H1 (cell line): ENCODE data around the gene NTN4. TPM values are rescaled to one million over a fixed set of nuclear protein-coding genes. Genes with fewer than 3 reads are reported as not detected.

ENCODE experiments used
- CTCF ChIA-PET: fragments of 300-600 bp; sonication (Branson Sonifier 250); formaldehyde crosslinking; loops from one replicate; lab custom pipeline; 2021; ENCODE audit not compliant: partially characterized antibody; lab: Charles Lee
- POLR2A ChIA-PET: fragments of 300-600 bp; sonication (Branson Sonifier 250); formaldehyde crosslinking; loops from one replicate; lab custom pipeline; 2021; ENCODE audit warnings: inconsistent platforms; ENCODE audit not compliant: partially characterized antibody; lab: Charles Lee
- DNase-seq, 2 experiments: peaks; one replicate each; pipeline versions ENCODE4 v3.0.0 to v3.0.0-alpha.2; 2010 to 2022; ENCODE audit warnings: low spot score in 2 of 2, low read depth in 1 of 2, mixed read lengths in 1 of 2
- FAIRE-seq: peaks from 2 replicates; lab custom pipeline; 2011; peaks lifted over from hg19 to GRCh38; lab: Jason Lieb, UNC
- H2AFZ ChIP-seq: 2 replicates; pipeline ENCODE4 v1.8.1; 2012; ENCODE audit warnings: low read length, inconsistent platforms
- H2AK5ac ChIP-seq: 2 replicates; pipeline ENCODE4 v1.6.1; 2013; ENCODE audit warnings: low read depth, low read length
- H2BK120ac ChIP-seq: replicated peaks from 2 replicates; pipeline ENCODE3; 2013; ENCODE audit warnings: low read depth, low read length, inconsistent platforms
- H2BK12ac ChIP-seq: 2 replicates; pipeline ENCODE4 v1.6.1; 2013; ENCODE audit warnings: low read depth, low read length
- H2BK15ac ChIP-seq: 2 replicates; pipeline ENCODE4 v1.6.1; 2013; ENCODE audit warnings: low read length
- H2BK20ac ChIP-seq: 2 replicates; pipeline ENCODE4 v1.6.1; 2013; ENCODE audit warnings: low read length
- H2BK5ac ChIP-seq: 2 replicates; pipeline ENCODE4 v1.6.1; 2013; ENCODE audit warnings: low read depth, low read length
- H3K14ac ChIP-seq: 2 replicates; pipeline ENCODE4 v1.6.1; 2013; ENCODE audit warnings: inconsistent platforms; ENCODE audit not compliant: insufficient read length
- H3K18ac ChIP-seq: 2 replicates; pipeline ENCODE4 v1.6.1; 2013; ENCODE audit warnings: low read length; ENCODE audit errors: extremely low read depth
- H3K23ac ChIP-seq: 2 replicates; pipeline ENCODE4 v1.6.1; 2013; ENCODE audit warnings: inconsistent platforms; ENCODE audit not compliant: insufficient read length
- H3K23me2 ChIP-seq: 2 replicates; pipeline ENCODE4 v1.6.1; 2013; ENCODE audit warnings: low read depth, low read length
- H3K27ac ChIP-seq: 2 replicates; pipeline ENCODE4 v1.6.1; 2011; ENCODE audit warnings: low read depth, low read length, inconsistent platforms
- H3K27me3 ChIP-seq, 4 experiments: replicated peaks in 1 of 4; 1 replicate in 1 of 4; 2 replicates in 3 of 4; pipeline versions ENCODE4 v1.6.1 to v1.8.1; 2011 to 2013; ENCODE audit warnings: low read length in 3 of 4, mild to moderate bottlenecking in 3 of 4, inconsistent platforms in 2 of 4, mixed read lengths in 2 of 4, moderate library complexity in 1 of 4; ENCODE audit not compliant: control insufficient read depth in 3 of 4, insufficient read depth in 3 of 4; ENCODE audit errors: extremely low read depth in 1 of 4
- H3K36me3 ChIP-seq, 4 experiments: 2 replicates each; pipeline versions ENCODE4 v1.6.1 to v1.8.1; 2011 to 2013; ENCODE audit warnings: mild to moderate bottlenecking in 4 of 4, low read length in 3 of 4, moderate library complexity in 2 of 4, control low read depth in 1 of 4, inconsistent platforms in 1 of 4; ENCODE audit not compliant: insufficient read depth in 4 of 4, control insufficient read depth in 2 of 4
- H3K4ac ChIP-seq: replicated peaks from 2 replicates; pipeline ENCODE3; 2013; ENCODE audit warnings: low read length, low read depth, mixed read lengths, inconsistent platforms; ENCODE audit not compliant: insufficient read length
- H3K4me1 ChIP-seq, 4 experiments: replicated peaks in 1 of 4; 1 replicate in 1 of 4; 2 replicates in 3 of 4; pipeline versions ENCODE4 v1.6.1 to v1.8.1; 2011 to 2013; ENCODE audit warnings: low read length in 3 of 4, inconsistent platforms in 2 of 4, mixed read lengths in 1 of 4; ENCODE audit not compliant: insufficient read depth in 4 of 4, control insufficient read depth in 3 of 4
- H3K4me2 ChIP-seq, 2 experiments: 2 replicates each; pipeline versions ENCODE4 v1.6.1 to v1.8.1; 2011 to 2013; ENCODE audit warnings: low read depth in 2 of 2, low read length in 2 of 2, control low read depth in 1 of 2, inconsistent platforms in 1 of 2, mild to moderate bottlenecking in 1 of 2; ENCODE audit not compliant: insufficient read depth in 1 of 2
- H3K4me3 ChIP-seq, 4 experiments: fragments of 200-600, 300-600 bp in 1 of 4; sonication (generic), shearing (Covaris generic), sonication (Bioruptor Twin) in 1 of 4; 2 replicates each; pipeline versions ENCODE4 v1.5.1 to v1.8.1; 2011 to 2016; ENCODE audit warnings: low read length in 4 of 4, low read depth in 3 of 4, control low read depth in 2 of 4, inconsistent platforms in 2 of 4, mild to moderate bottlenecking in 2 of 4, mixed read lengths in 1 of 4, moderate library complexity in 1 of 4; ENCODE audit not compliant: insufficient read depth in 2 of 4; ENCODE audit errors: extremely low read depth in 1 of 4
- H3K56ac ChIP-seq: replicated peaks from 2 replicates; pipeline ENCODE3; 2013; ENCODE audit warnings: low read depth, mild to moderate bottlenecking, mixed read lengths, low read length, inconsistent platforms; ENCODE audit not compliant: insufficient read length
- H3K79me1 ChIP-seq: 2 replicates; pipeline ENCODE4 v1.6.1; 2013; ENCODE audit warnings: low read depth, low read length, control low read depth
- H3K79me2 ChIP-seq, 2 experiments: 2 replicates each; pipeline versions ENCODE4 v1.6.1 to v1.8.1; 2012 to 2013; ENCODE audit warnings: low read length in 2 of 2, mild to moderate bottlenecking in 2 of 2, inconsistent platforms in 1 of 2; ENCODE audit not compliant: insufficient read depth in 2 of 2, control insufficient read depth in 1 of 2
- H3K9ac ChIP-seq, 4 experiments: replicated peaks in 1 of 4; 1 replicate in 1 of 4; 2 replicates in 3 of 4; pipeline versions ENCODE4 v1.6.1 to v1.8.1; 2011 to 2013; ENCODE audit warnings: low read depth in 3 of 4, low read length in 3 of 4, control low read depth in 2 of 4, mild to moderate bottlenecking in 2 of 4, moderate library complexity in 2 of 4, inconsistent platforms in 1 of 4; ENCODE audit errors: extremely low read depth in 1 of 4
- H3K9me3 ChIP-seq, 2 experiments: 2 replicates each; pipeline versions ENCODE4 v1.6.1 to v1.8.1; 2012 to 2013; ENCODE audit warnings: mild to moderate bottlenecking in 2 of 2, moderate library complexity in 2 of 2, control low read depth in 1 of 2, inconsistent platforms in 1 of 2, low read depth in 1 of 2, low read length in 1 of 2, mixed read lengths in 1 of 2; ENCODE audit not compliant: insufficient read depth in 2 of 2
- H4K20me1 ChIP-seq, 2 experiments: replicated peaks in 1 of 2; 2 replicates each; pipeline versions ENCODE3 to v1.8.1; 2011 to 2013; ENCODE audit warnings: inconsistent platforms in 2 of 2, low read length in 2 of 2, mild to moderate bottlenecking in 1 of 2; ENCODE audit not compliant: insufficient read depth in 2 of 2, control insufficient read depth in 1 of 2
- H4K5ac ChIP-seq: 2 replicates; pipeline ENCODE4 v1.6.1; 2013; ENCODE audit warnings: low read length, low read depth, mixed read lengths, inconsistent platforms; ENCODE audit not compliant: insufficient read length
- H4K8ac ChIP-seq: 2 replicates; pipeline ENCODE4 v1.8.0; 2013; ENCODE audit warnings: mild to moderate bottlenecking, moderate library complexity, low read length, inconsistent platforms; ENCODE audit not compliant: insufficient read depth; ENCODE audit errors: extremely low read depth
- H4K91ac ChIP-seq: replicated peaks from 2 replicates; pipeline ENCODE3; 2013; ENCODE audit warnings: low read length, mixed read lengths, inconsistent platforms; ENCODE audit not compliant: insufficient read length
- BCL11A ChIP-seq, 2 experiments: IDR thresholded peaks; one replicate each; pipeline ENCODE4 v1.6.1; 2011; ENCODE audit warnings: low read depth in 2 of 2, low read length in 2 of 2, mild to moderate bottlenecking in 2 of 2
- CHD1 ChIP-seq: IDR thresholded peaks from 2 replicates; pipeline ENCODE4 v1.6.1; 2012; ENCODE audit warnings: low read depth, low read length, improper control_type of control experiment
- CHD2 ChIP-seq: IDR thresholded peaks from 2 replicates; pipeline ENCODE4 v1.6.1; 2012; ENCODE audit warnings: low read length, improper control_type of control experiment
- CREB1 ChIP-seq: IDR thresholded peaks from 2 replicates; pipeline ENCODE4 v1.6.1; 2012; ENCODE audit warnings: inconsistent platforms
- GABPA ChIP-seq: IDR thresholded peaks from 2 replicates; pipeline ENCODE4 v1.6.1; 2011; ENCODE audit warnings: mild to moderate bottlenecking, low read length, moderate library complexity, borderline replicate concordance; ENCODE audit not compliant: insufficient read depth
- KDM4A ChIP-seq: IDR thresholded peaks from one replicate; pipeline ENCODE4 v1.7.1; 2012; ENCODE audit warnings: low read depth, mild to moderate bottlenecking, moderate library complexity, low read length, inconsistent platforms; ENCODE audit not compliant: severe bottlenecking
- POLR2A ChIP-seq, 2 experiments: IDR thresholded peaks; 1 replicate in 1 of 2; 2 replicates in 1 of 2; pipeline ENCODE4 v1.6.1; 2011; ENCODE audit warnings: low read depth in 2 of 2, low read length in 2 of 2, mild to moderate bottlenecking in 2 of 2; ENCODE audit errors: control extremely low read depth in 1 of 2
- POU5F1 ChIP-seq: IDR thresholded peaks from 2 replicates; pipeline ENCODE4 v1.6.1; 2011; ENCODE audit warnings: low read depth, mild to moderate bottlenecking, low read length, moderate library complexity
- RBBP5 ChIP-seq: IDR thresholded peaks from 2 replicates; pipeline ENCODE4 v1.7.1; 2012; ENCODE audit warnings: low read depth, mild to moderate bottlenecking, inconsistent platforms, low read length, moderate library complexity, borderline replicate concordance
- RNF2 ChIP-seq: fragments of 200-900, 300-1000 bp; sonication (generic); IDR thresholded peaks from 2 replicates; pipeline ENCODE4 v1.7.1; 2016; ENCODE audit warnings: borderline replicate concordance, low read depth, mild to moderate bottlenecking, antibody characterized with exemption, low read length; ENCODE audit not compliant: poor library complexity, severe bottlenecking; ENCODE audit errors: missing control alignments
- SP1 ChIP-seq: IDR thresholded peaks from 2 replicates; pipeline ENCODE4 v1.6.1; 2011; ENCODE audit warnings: low read depth, low read length
- TCF12 ChIP-seq: IDR thresholded peaks from 2 replicates; pipeline ENCODE4 v1.6.1; 2011; ENCODE audit warnings: low read depth, mild to moderate bottlenecking, low read length
- YY1 ChIP-seq: IDR thresholded peaks from 2 replicates; pipeline ENCODE4 v1.6.1; 2011; ENCODE audit warnings: low read depth, mild to moderate bottlenecking, low read length
- ZNF274 ChIP-seq: IDR thresholded peaks from 2 replicates; pipeline ENCODE4 v1.7.0; 2012; ENCODE audit warnings: low read length, borderline replicate concordance; ENCODE audit errors: extremely low read depth
- WGBS, 2 experiments: shearing (Covaris generic) in 1 of 2; methylation state at CpG; one replicate each; pipeline versions ENCODE4 v1.1.6 to v1.1.7; 2013 to 2015; ENCODE audit warnings: low lambda C conversion rate in 2 of 2, mixed read lengths in 2 of 2, inconsistent platforms in 1 of 2, low coverage in 1 of 2, missing lambda C conversion rate in 1 of 2; ENCODE audit not compliant: insufficient replicate concordance in 2 of 2, insufficient coverage in 1 of 2, insufficient read length in 1 of 2; ENCODE audit errors: extremely low coverage in 1 of 2, missing lambda C conversion rate in 1 of 2; 5-methylcytosine and 5-hydroxymethylcytosine counted together
- polyA plus RNA-seq, 7 experiments: library from polyadenylated mRNA; depleted of rRNA in 3 of 7; stranded (reverse) in 5 of 7; unstranded in 2 of 7; fragments of >200 nt in 5 of 7; fragments of 200-250 nt in 2 of 7; gene quantifications; 1 replicate in 5 of 7; 2 replicates in 1 of 7; 4 replicates in 1 of 7; pipeline versions ENCODE4 v1.2.1 to v1.2.3, GENCODE V29; 2011 to 2013; ENCODE audit warnings: missing spikeins in 2 of 7, mixed read lengths in 2 of 7
- total RNA-seq: library from RNA; stranded (reverse); fragmentation: NEBNext Ultra II Directional; extraction: Animal tissue kit (Norgen Biotek cat#: 25700); gene quantifications from 2 replicates; pipeline ENCODE4 v1.2.1, GENCODE V29; 2021

Gene NTN4
- total and polyA plus RNA-seq, 2 of the 8 experiments (the other 6 are each of a cell fraction or from before 2014, with no cell fraction given): 0.74 to 1.3 TPM

DNA sequence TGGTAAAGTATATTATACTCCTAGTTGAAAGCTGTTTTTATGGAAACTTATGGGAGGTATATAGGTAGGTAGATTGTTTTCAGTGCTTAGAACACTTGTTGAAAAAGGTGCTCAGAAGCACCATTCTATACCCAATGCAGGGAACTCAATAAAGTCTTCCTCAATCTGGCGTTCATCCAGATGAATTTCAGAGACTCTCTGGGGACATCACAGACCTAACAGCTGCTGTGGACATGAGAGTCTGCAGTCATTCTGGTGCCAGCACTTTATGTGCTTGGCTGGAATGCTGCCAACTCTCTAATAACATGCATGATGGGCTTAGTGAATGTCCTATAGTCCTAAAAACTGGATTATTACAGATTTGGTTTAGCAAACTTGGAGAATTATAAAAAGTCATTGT is 115.9 kb downstream of the NTN4 start:
- no peaks in the 10 kb centered on the region for H3K23me2 ChIP-seq
- no peak overlapping the region for H3K23ac ChIP-seq
- no peak for DNase-seq
- no peak overlapping the region for H2AK5ac ChIP-seq
- no peaks in the 10 kb centered on the region for H3K9me3 ChIP-seq
- no peak overlapping the region for H2BK20ac ChIP-seq
- H4K20me1 ChIP-seq: no peaks in the 10 kb centered on the region
- H3K27ac ChIP-seq: no peak overlapping the region
- no peak overlapping the region for H2BK120ac ChIP-seq
- H4K5ac ChIP-seq: no peak overlapping the region
- H4K91ac ChIP-seq: no peak overlapping the region
- no peak overlapping the region for H3K4ac ChIP-seq
- no peak overlapping the region for H4K8ac ChIP-seq
- H3K4me1 ChIP-seq: no peaks in the 10 kb centered on the region
- H3K18ac ChIP-seq: no peak overlapping the region
- no peak overlapping the region for H2AFZ ChIP-seq
- H3K4me2 ChIP-seq: no peak overlapping the region
- no peaks in the 10 kb centered on the region for H3K27me3 ChIP-seq
- H2BK5ac ChIP-seq: no peak overlapping the region
- CTCF ChIA-PET: no interaction called here
- no peaks in the 10 kb centered on the region for H3K79me2 ChIP-seq
- whole genome bisulfite sequencing, 2 experiments: 96% methylated on average over 1 of the region's 1 CpG; no CpG with 5 or more reads in 1 of the 2 experiments
- H3K79me1 ChIP-seq: no peaks in the 10 kb centered on the region
- no peak overlapping the region for H2BK12ac ChIP-seq
- H3K14ac ChIP-seq: no peak overlapping the region
- H2BK15ac ChIP-seq: no peak overlapping the region
- H3K36me3 ChIP-seq: no peaks in the 10 kb centered on the region
- no peak overlapping the region for H3K4me3 ChIP-seq
- POLR2A ChIA-PET: interaction anchor here (0.6 kb wide), 1 partner anchor 83 kb away, joined by 4 read pairs; no protein-coding TSS in a partner anchor
- H3K9ac ChIP-seq: no peak overlapping the region
- no peak for FAIRE-seq
- H3K56ac ChIP-seq: no peak overlapping the region
- no peak for TF ChIP-seq ZNF274
- TF ChIP-seq POLR2A (IDR thresholded peaks at IDR 0.05; ENCODE audit: control extremely low read depth in 1 of 2, low read depth in 2 of 2, low read length in 2 of 2): no peak
- no peak for TF ChIP-seq KDM4A
- TF ChIP-seq CREB1: no peak
- TF ChIP-seq CHD1: no peak
- no peak for TF ChIP-seq YY1
- TF ChIP-seq SP1: no peak
- no peak for TF ChIP-seq CHD2
- no peak for TF ChIP-seq BCL11A (IDR thresholded peaks at IDR 0.05; ENCODE audit: low read depth in 2 of 2, low read length in 2 of 2)
- no peak for TF ChIP-seq GABPA
- no peak for TF ChIP-seq TCF12
- no peak for TF ChIP-seq RBBP5
- TF ChIP-seq RNF2: no peak
- no peak for TF ChIP-seq POU5F1
